Lower lobe of right lung (tissue), 2 donors: Measurements from ENCODE around the gene FFAR1. TPM values are rescaled to one million over a fixed set of nuclear protein-coding genes. Genes with fewer than 3 reads are reported as not detected.

Source experiments
- ATAC-seq, 2 donors: fragments of 200-7000 bp; cut with Tn5 transposase; one replicate each; pipeline ENCODE4 v1.9.1; 2020 to 2022; ENCODE audit warnings: mild to moderate bottlenecking in 2 of 2, moderate library complexity in 2 of 2
- DNase-seq: peaks from one replicate; pipeline ENCODE4 v3.0.0-alpha.2; 2020
- H3K27ac ChIP-seq: fragments of 200-600 bp; one replicate; pipeline ENCODE4 v1.8.0; 2022
- H3K27me3 ChIP-seq: fragments of 200-600 bp; one replicate; pipeline ENCODE4 v1.8.0; 2022; ENCODE audit warnings: low read depth
- H3K36me3 ChIP-seq: fragments of 200-600 bp; one replicate; pipeline ENCODE4 v1.8.0; 2022; ENCODE audit warnings: mild to moderate bottlenecking
- H3K4me1 ChIP-seq: fragments of 200-600 bp; one replicate; pipeline ENCODE4 v1.8.0; 2022
- H3K4me3 ChIP-seq: fragments of 200-600 bp; one replicate; pipeline ENCODE4 v1.8.0; 2022; ENCODE audit warnings: mild to moderate bottlenecking
- H3K9me3 ChIP-seq: fragments of 200-600 bp; one replicate; pipeline ENCODE4 v1.8.0; 2022
- CTCF ChIP-seq: fragments of 200-600 bp; IDR thresholded peaks from one replicate; pipeline ENCODE4 v1.8.0; 2022; ENCODE audit warnings: antibody characterized with exemption, mild to moderate bottlenecking
- intact Hi-C: fragments of 100-400 bp; cut with DNase I; formaldehyde crosslinking; loops from one replicate; pipeline ENCODE4 v1.11.0; 2022
- total RNA-seq: library from RNA; stranded (reverse); fragmentation: NEBNext Ultra II Directional; extraction: Animal tissue kit (Norgen Biotek cat#: 25700); gene quantifications from one replicate; pipeline ENCODE4 v1.2.1, GENCODE V29; 2021
- donor health status: DM: no; HTN: yes; CAD: no; lungs with severe emphysema.

FFAR1 gene
- total RNA-seq, 1 donor from 2014 or later: not detected

GRCh38 chr19:35306473-35307246 lies 41.0 kb upstream of the FFAR1 start:
- Histone ChIP-seq H3K27ac (no peak overlapping the region), H3K9me3 (no peaks in the 10 kb centered on the region), H3K27me3 (peaks cover 5% of the 10 kb centered on the region), H3K36me3 (no peaks in the 10 kb centered on the region), H3K4me1 (no peaks in the 10 kb centered on the region), H3K4me3 (no peak overlapping the region)
- intact Hi-C loops: no loop called here
- no peak for ATAC-seq
- no peak for DNase-seq
- no peak for TF ChIP-seq CTCF

- DNase-seq: no peak
- no peak overlapping the region for H3K4me3 ChIP-seq
- peaks cover 5% of the 10 kb centered on the region for H3K27me3 ChIP-seq
These were observed 39.8 kb upstream of the FFAR1 start for GRCh38 chr19:35307931-35308330.

GRCh38 chr19:35308910-35309309 lies 38.8 kb upstream of the FFAR1 start:
- H3K4me1 ChIP-seq: no peaks in the 10 kb centered on the region
- no peak overlapping the region for H3K27ac ChIP-seq
- H3K27me3 ChIP-seq: peaks cover 5% of the 10 kb centered on the region
- ATAC-seq (no peak), DNase-seq (no peak)
- H3K9me3 ChIP-seq: no peaks in the 10 kb centered on the region
- no peak for TF ChIP-seq CTCF
- H3K4me3 ChIP-seq: no peak overlapping the region
- intact Hi-C loops: no loop called here
- no peaks in the 10 kb centered on the region for H3K36me3 ChIP-seq

More at GRCh38 chr19:35307931-35308330, 39.8 kb upstream of the FFAR1 start:
- intact Hi-C loops: no loop called here
- H3K4me1 ChIP-seq: no peaks in the 10 kb centered on the region
- ATAC-seq: no peak
- H3K36me3 ChIP-seq: no peaks in the 10 kb centered on the region
- H3K27ac ChIP-seq: no peak overlapping the region
- no peaks in the 10 kb centered on the region for H3K9me3 ChIP-seq
- TF ChIP-seq CTCF: no peak

GRCh38 chr19:35309481-35310279 lies 38.0 kb upstream of the FFAR1 start:
- Histone ChIP-seq H3K9me3 (no peaks in the 10 kb centered on the region), H3K27ac (no peak overlapping the region), H3K4me1 (no peaks in the 10 kb centered on the region), H3K36me3 (no peaks in the 10 kb centered on the region), H3K27me3 (peaks cover 5% of the 10 kb centered on the region), H3K4me3 (no peak overlapping the region)
- ATAC-seq (peak; percentile 40 to 84), DNase-seq (no peak)
- no peak for TF ChIP-seq CTCF
- intact Hi-C loops: no loop called here

GRCh38 chr19:35310331-35310730 lies 37.4 kb upstream of the FFAR1 start:
- no peak for TF ChIP-seq CTCF
- intact Hi-C loops: no loop called here
- Histone ChIP-seq H3K36me3 (no peaks in the 10 kb centered on the region), H3K27me3 (peaks cover under 1% of the 10 kb centered on the region), H3K4me1 (no peaks in the 10 kb centered on the region), H3K4me3 (no peak overlapping the region), H3K27ac (no peak overlapping the region), H3K9me3 (no peaks in the 10 kb centered on the region)
- no peak for ATAC-seq
- no peak for DNase-seq
